Measurements from ENCODE around the gene TMEM151A.

- TF ChIP-seq EP300 (IDR thresholded peaks at IDR 0.05) (no peak), POLR2A (IDR thresholded peaks at IDR 0.05) (no peak), CTCF (IDR thresholded peaks at IDR 0.05) (no peak)
Measured at GRCh38 chr11:66285250-66285947, 6.3 kb upstream of the TMEM151A start.
